Astrocyte of the cerebellum (primary cell): ENCODE data around the gene ANO10.

Experiments used
- DNase-seq: peaks from one replicate; pipeline ENCODE4 v3.0.0-alpha.2; 2011; ENCODE audit warnings: low read depth
- H3K4me3 ChIP-seq: 2 replicates; pipeline ENCODE4 v1.5.1; 2011; ENCODE audit warnings: mild to moderate bottlenecking, low read depth, low read length, moderate library complexity
- CTCF ChIP-seq: IDR thresholded peaks from 2 replicates; pipeline ENCODE4 v1.5.1; 2012; ENCODE audit warnings: low read length, low read depth, moderate library complexity, mild to moderate bottlenecking; ENCODE audit errors: missing control alignments
- in situ Hi-C: cut with HindIII; loops from 2 replicates; pipeline ENCODE4 v1.10.0; 2017; ENCODE audit warnings: low sequenced_read_pairs

The ANO10 gene

GRCh38 chr3:43542328-43543043 is 79.3 kb downstream of the ANO10 start:
- DNase-seq, result no peak
- in situ Hi-C loops, result loop anchor here (25.0 kb wide), 1 partner anchor 645 kb away; no protein-coding TSS in a partner anchor
- no peak for TF ChIP-seq CTCF
- no peak overlapping the region for H3K4me3 ChIP-seq

- no peak overlapping the region for H3K4me3 ChIP-seq
- in situ Hi-C loops, result loop anchor here (25.0 kb wide), 1 partner anchor 647 kb away; no protein-coding TSS in a partner anchor
- TF ChIP-seq CTCF, result no peak
- DNase-seq, result no peak
These were observed 81.2 kb downstream of the ANO10 start for GRCh38 chr3:43540624-43541023.

GRCh38 chr3:43539321-43539720 is 82.5 kb downstream of the ANO10 start:
- H3K4me3 ChIP-seq, result no peak overlapping the region
- no peak for DNase-seq
- in situ Hi-C loops, result loop anchor here (25.0 kb wide), 1 partner anchor 648 kb away; no protein-coding TSS in a partner anchor
- no peak for TF ChIP-seq CTCF

GRCh38 chr3:43537225-43537624 is 84.6 kb downstream of the ANO10 start:
- DNase-seq, result no peak
- H3K4me3 ChIP-seq, result no peak overlapping the region
- no peak for TF ChIP-seq CTCF
- in situ Hi-C loops, result loop anchor here (25.0 kb wide), 1 partner anchor 650 kb away; no protein-coding TSS in a partner anchor

GRCh38 chr3:43534675-43535074 is 87.1 kb downstream of the ANO10 start:
- DNase-seq, result no peak
- TF ChIP-seq CTCF, result no peak
- no peak overlapping the region for H3K4me3 ChIP-seq
- in situ Hi-C loops, result loop anchor here (25.0 kb wide), 1 partner anchor 653 kb away; no protein-coding TSS in a partner anchor

GRCh38 chr3:43533009-43533408 is 88.8 kb downstream of the ANO10 start:
- TF ChIP-seq CTCF, result no peak
- in situ Hi-C loops, result loop anchor here (25.0 kb wide), 1 partner anchor 654 kb away; no protein-coding TSS in a partner anchor
- no peak for DNase-seq
- H3K4me3 ChIP-seq, result no peak overlapping the region
